GM12891 (cell line): ENCODE results near the gene ZNF266.

Source experiments
- POLR2A ChIP-seq: IDR thresholded peaks from 2 replicates; pipeline ENCODE4 v1.6.1; 2011; ENCODE audit warnings: low read depth, low read length, control low read depth
- POLR2AphosphoS5 ChIP-seq: IDR thresholded peaks from 2 replicates; pipeline ENCODE4 v1.6.1; 2011; ENCODE audit warnings: low read depth, low read length, control low read depth
- TAF1 ChIP-seq: IDR thresholded peaks from 2 replicates; pipeline ENCODE4 v1.6.1; 2011; ENCODE audit warnings: low read depth, low read length, control low read depth

GRCh38 chr19:9456018-9456689 is 20.8 kb upstream of the ZNF266 start:
- no peak for TF ChIP-seq POLR2A
- TF ChIP-seq POLR2AphosphoS5, result no peak
- no peak for TF ChIP-seq TAF1
